Nephron (organoid): Measurements from ENCODE around the gene CALB2.

Experiments used
- H3K27ac Mint-ChIP-seq, 3 experiments: 2 replicates each; pipeline ENCODE4 v1.8.0; 2020; ENCODE audit warnings: mixed read lengths in 3 of 3, mild to moderate bottlenecking in 2 of 3, moderate library complexity in 1 of 3
- H3K27me3 Mint-ChIP-seq: 2 replicates; pipeline ENCODE4 v1.8.0; 2021; ENCODE audit warnings: low read depth, mild to moderate bottlenecking, moderate library complexity, mixed read lengths
- H3K36me3 Mint-ChIP-seq: 2 replicates; pipeline ENCODE4 v1.8.0; 2020; ENCODE audit warnings: low read depth, mixed read lengths
- H3K4me1 Mint-ChIP-seq: 2 replicates; pipeline ENCODE4 v1.8.0; 2020; ENCODE audit warnings: mixed read lengths
- H3K4me3 Mint-ChIP-seq, 3 experiments: 2 replicates each; pipeline ENCODE4 v1.8.0; 2020; ENCODE audit warnings: mild to moderate bottlenecking in 3 of 3, mixed read lengths in 3 of 3, moderate library complexity in 2 of 3
- H3K9me3 Mint-ChIP-seq: 2 replicates; pipeline ENCODE4 v1.8.0; 2020; ENCODE audit warnings: mixed read lengths
- TF ChIP-seq, protein P1 (sequence below), 3 experiments: fragments of 200-600 bp; sonication (generic); IDR thresholded peaks; one replicate each; pipeline ENCODE4 v1.5.0; 2021; ENCODE audit warnings: antibody characterized with exemption in 3 of 3; ENCODE audit not compliant: unreplicated experiment in 3 of 3

Gene CALB2

DNA sequence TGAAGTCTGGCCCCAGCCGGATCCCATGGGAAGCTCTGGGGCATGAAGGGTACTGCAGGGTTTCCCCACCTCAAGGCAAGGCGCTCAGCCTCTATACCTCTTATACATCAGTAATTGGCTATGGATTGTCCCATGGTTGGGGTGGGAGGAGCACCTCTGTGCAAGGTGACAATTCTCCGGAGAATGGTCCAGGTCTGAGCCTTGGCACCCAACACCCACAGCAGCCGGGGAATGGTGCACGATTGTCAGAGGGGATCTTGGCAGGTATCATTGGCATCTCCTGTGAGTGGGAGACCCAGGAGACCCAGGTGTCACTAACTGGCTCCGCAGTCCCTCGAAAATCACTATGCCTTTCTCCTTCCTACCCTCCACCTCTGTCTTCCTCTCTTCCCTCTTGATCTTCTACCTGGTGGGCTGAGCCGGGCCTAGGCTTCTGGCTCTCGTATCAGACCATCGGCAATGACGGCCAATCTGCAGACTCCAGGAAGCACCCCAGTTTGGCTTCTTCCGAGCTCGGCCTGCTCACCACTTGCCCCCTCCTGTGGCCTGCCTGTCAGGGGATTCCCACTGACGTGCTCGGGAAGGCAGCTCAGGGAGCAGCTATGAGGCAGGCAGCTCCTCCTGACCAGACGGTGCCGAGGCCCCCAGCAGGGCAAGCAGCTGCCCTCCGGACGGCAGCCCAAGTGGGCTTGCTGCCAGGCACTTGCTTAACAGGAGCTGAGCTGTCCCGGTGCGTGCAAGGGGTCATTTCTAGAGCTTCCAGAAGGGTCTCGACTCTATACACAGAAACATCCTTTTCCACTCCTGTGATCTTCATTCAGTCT lies 10.0 kb upstream of the CALB2 start:
- H3K36me3 Mint-ChIP-seq = no peaks in the 10 kb centered on the region
- H3K9me3 Mint-ChIP-seq = no peaks in the 10 kb centered on the region
- H3K27me3 Mint-ChIP-seq = peaks cover 55% of the 10 kb centered on the region
- no peaks in the 10 kb centered on the region for H3K4me1 Mint-ChIP-seq
- no peak overlapping the region for H3K4me3 Mint-ChIP-seq
- TF ChIP-seq, protein P1, sequence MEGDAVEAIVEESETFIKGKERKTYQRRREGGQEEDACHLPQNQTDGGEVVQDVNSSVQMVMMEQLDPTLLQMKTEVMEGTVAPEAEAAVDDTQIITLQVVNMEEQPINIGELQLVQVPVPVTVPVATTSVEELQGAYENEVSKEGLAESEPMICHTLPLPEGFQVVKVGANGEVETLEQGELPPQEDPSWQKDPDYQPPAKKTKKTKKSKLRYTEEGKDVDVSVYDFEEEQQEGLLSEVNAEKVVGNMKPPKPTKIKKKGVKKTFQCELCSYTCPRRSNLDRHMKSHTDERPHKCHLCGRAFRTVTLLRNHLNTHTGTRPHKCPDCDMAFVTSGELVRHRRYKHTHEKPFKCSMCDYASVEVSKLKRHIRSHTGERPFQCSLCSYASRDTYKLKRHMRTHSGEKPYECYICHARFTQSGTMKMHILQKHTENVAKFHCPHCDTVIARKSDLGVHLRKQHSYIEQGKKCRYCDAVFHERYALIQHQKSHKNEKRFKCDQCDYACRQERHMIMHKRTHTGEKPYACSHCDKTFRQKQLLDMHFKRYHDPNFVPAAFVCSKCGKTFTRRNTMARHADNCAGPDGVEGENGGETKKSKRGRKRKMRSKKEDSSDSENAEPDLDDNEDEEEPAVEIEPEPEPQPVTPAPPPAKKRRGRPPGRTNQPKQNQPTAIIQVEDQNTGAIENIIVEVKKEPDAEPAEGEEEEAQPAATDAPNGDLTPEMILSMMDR (IDR thresholded peaks at IDR 0.05; ENCODE audit: unreplicated experiment in 3 of 3) = no peak
- no peak overlapping the region for H3K27ac Mint-ChIP-seq

DNA sequence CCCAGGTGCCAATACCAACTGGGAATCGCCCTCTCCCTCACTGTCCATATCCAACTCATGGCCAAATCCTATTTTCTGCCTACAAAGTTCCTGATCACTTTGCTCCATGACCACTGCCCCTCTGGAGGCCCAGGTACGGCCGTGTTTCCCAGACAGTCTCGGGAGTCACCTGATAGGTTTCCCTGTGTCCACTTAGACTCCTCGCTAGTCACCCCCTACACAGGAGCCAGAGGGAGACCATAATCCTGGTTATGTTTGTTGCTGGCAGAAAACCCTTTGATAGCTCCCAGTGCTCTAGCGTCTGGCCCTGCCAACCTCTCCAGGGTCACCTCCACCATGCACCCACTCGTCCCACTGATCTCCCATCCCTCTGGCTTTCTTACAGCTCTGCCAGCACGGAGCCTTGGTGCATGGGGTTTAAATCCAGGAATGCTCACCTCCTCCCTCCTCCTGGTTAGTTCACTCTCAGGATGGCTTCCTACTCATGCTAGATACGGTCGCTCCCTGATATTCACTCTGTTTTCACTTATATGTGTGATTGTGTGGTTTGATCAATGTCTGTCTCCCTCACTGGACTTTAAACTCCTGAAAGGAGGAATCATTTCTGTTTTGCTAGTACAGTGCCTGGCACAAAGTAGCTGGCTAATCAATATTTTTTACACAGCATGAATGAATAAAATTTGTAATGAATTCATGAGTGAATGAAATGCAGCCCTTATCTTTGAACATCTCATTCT lies 7.5 kb upstream of the CALB2 start:
- Mint-ChIP-seq H3K4me3 (no peak overlapping the region), H3K27me3 (peaks cover 63% of the 10 kb centered on the region)

DNA sequence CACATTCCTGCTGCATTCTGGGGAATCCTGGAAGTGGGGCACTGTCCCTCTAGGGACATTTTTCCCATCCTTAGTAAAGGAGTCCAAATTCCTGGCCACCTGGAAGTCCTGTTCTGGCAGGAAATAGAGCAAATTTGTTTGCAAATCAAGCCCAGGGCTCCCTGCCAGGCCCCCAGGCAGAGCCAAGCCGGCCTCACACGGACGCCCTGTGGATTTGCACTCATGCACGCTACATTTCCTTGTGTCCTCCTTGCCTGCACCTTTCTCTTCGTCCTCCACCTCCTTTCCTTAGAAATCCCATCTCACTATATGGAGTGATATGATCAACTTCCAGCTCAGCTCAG lies 7.0 kb upstream of the CALB2 start:
- H3K9me3 Mint-ChIP-seq = no peaks in the 10 kb centered on the region
- no peaks in the 10 kb centered on the region for H3K36me3 Mint-ChIP-seq
- H3K4me1 Mint-ChIP-seq = no peaks in the 10 kb centered on the region
- H3K4me3 Mint-ChIP-seq = no peak overlapping the region
- TF ChIP-seq, protein P1 (IDR thresholded peaks at IDR 0.05; ENCODE audit: unreplicated experiment in 3 of 3) = no peak
- H3K27me3 Mint-ChIP-seq = peaks cover 60% of the 10 kb centered on the region
- no peak overlapping the region for H3K27ac Mint-ChIP-seq

More for the DNA sequence above, 7.5 kb upstream of the CALB2 start:
- TF ChIP-seq, protein P1 (IDR thresholded peaks at IDR 0.05; ENCODE audit: unreplicated experiment in 3 of 3) = no peak
- Mint-ChIP-seq H3K4me1 (no peaks in the 10 kb centered on the region), H3K36me3 (no peaks in the 10 kb centered on the region), H3K9me3 (no peaks in the 10 kb centered on the region), H3K27ac (no peak overlapping the region)

DNA sequence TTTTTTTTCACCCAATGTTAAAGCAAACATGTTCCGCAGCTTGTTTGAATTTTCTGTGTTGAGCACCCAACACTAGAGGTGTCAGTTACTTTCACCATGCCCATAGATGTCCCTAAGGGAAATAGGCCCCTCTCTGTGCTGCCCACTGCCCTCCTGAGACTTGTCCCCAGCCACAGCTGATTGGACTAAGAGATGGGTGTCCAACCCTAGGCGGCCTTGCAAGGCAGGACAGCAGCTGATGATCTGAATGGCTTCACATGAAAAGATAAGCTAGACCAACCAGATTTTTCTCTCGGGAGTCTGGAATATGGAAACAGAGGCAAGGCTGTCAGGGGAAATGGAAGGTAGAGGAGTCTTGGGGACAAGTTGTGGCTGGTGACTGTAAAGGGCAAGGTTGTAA lies 6.1 kb upstream of the CALB2 start:
- H3K4me3 Mint-ChIP-seq = no peak overlapping the region
- H3K27ac Mint-ChIP-seq = no peak overlapping the region
- H3K36me3 Mint-ChIP-seq = no peaks in the 10 kb centered on the region
- TF ChIP-seq, protein P1 (IDR thresholded peaks at IDR 0.05; ENCODE audit: unreplicated experiment in 3 of 3) = no peak
- no peaks in the 10 kb centered on the region for H3K4me1 Mint-ChIP-seq
- peaks cover 59% of the 10 kb centered on the region for H3K27me3 Mint-ChIP-seq
- no peaks in the 10 kb centered on the region for H3K9me3 Mint-ChIP-seq

DNA sequence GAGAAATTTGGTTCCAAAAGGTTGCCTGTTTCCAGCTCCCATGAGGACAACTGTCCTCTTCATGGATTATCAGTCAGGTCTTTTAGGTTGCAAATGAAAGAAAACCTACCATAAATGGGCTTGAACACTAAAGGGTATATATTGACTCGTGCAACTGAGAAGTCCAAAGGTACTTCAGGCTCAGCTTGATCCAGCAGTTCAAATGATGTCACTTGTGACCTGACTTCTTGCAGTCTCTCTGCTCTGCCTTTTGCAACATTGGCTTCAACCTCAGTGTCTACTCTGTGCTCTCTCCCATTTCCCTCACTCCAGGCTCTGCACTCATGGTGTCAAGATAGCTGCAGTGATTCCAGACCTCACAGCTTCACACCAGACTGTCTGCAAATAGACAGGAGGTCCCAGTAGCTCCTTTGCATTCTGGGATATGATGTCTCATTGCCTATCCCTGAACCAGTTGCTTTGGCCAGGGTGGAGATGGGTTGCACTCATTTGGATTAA lies 5.5 kb upstream of the CALB2 start:
- TF ChIP-seq, protein P1 (IDR thresholded peaks at IDR 0.05; ENCODE audit: unreplicated experiment in 3 of 3) = no peak
- Mint-ChIP-seq H3K4me3 (no peak overlapping the region), H3K9me3 (no peaks in the 10 kb centered on the region), H3K27me3 (peaks cover 63% of the 10 kb centered on the region), H3K27ac (no peak overlapping the region), H3K4me1 (no peaks in the 10 kb centered on the region), H3K36me3 (no peaks in the 10 kb centered on the region)
